Progenitor cell of endocrine pancreas (in vitro differentiated cells): ENCODE results near the gene DOCK2. TPM values are rescaled to one million over a fixed set of nuclear protein-coding genes. Genes with fewer than 3 reads are reported as not detected.

Source experiments
- DNase-seq: peaks from one replicate; pipeline ENCODE4 v3.0.0; 2021; ENCODE audit warnings: low spot score; ENCODE audit not compliant: unreplicated experiment
- H3K27ac Mint-ChIP-seq: 2 replicates; pipeline ENCODE4 v1.8.0; 2021; ENCODE audit warnings: mild to moderate bottlenecking, moderate library complexity, mixed read lengths
- H3K27me3 Mint-ChIP-seq: 2 replicates; pipeline ENCODE4 v1.8.0; 2021; ENCODE audit warnings: mixed read lengths
- H3K36me3 Mint-ChIP-seq: 2 replicates; pipeline ENCODE4 v1.8.0; 2022; ENCODE audit warnings: mixed read lengths; ENCODE audit not compliant: insufficient read depth
- H3K4me1 Mint-ChIP-seq: 2 replicates; pipeline ENCODE4 v1.8.0; 2021; ENCODE audit warnings: low read depth, mixed read lengths
- H3K4me3 Mint-ChIP-seq: 2 replicates; pipeline ENCODE4 v1.8.0; 2021; ENCODE audit warnings: low read depth, mild to moderate bottlenecking, moderate library complexity, mixed read lengths
- H3K9me3 Mint-ChIP-seq: 2 replicates; pipeline ENCODE4 v1.8.0; 2021; ENCODE audit warnings: low read depth, mixed read lengths
- CTCF ChIP-seq: fragments of 200-600 bp; sonication (generic); IDR thresholded peaks from one replicate; pipeline ENCODE4 v1.5.0; 2021; ENCODE audit warnings: antibody characterized with exemption, mild to moderate bottlenecking; ENCODE audit not compliant: unreplicated experiment
- total RNA-seq: library from RNA; stranded (reverse); gene quantifications from 2 replicates; pipeline ENCODE4 v1.2.1, GENCODE V29; 2021

The DOCK2 gene
- total RNA-seq, 1 donor from 2014 or later, result not detected

GRCh38 chr5:169767938-169768337 lies 130.9 kb downstream of the DOCK2 start:
- H3K9me3 Mint-ChIP-seq, result no peaks in the 10 kb centered on the region
- H3K4me1 Mint-ChIP-seq, result peaks cover 9% of the 10 kb centered on the region
- TF ChIP-seq CTCF, result no peak
- H3K27me3 Mint-ChIP-seq, result peaks cover 80% of the 10 kb centered on the region
- H3K27ac Mint-ChIP-seq, result no peak overlapping the region
- H3K4me3 Mint-ChIP-seq, result no peak overlapping the region
- DNase-seq, result no peak
- no peaks in the 10 kb centered on the region for H3K36me3 Mint-ChIP-seq

GRCh38 chr5:169768416-169768815 lies 131.3 kb downstream of the DOCK2 start:
- Mint-ChIP-seq H3K9me3 (no peaks in the 10 kb centered on the region), H3K4me3 (no peak overlapping the region), H3K27ac (no peak overlapping the region), H3K36me3 (no peaks in the 10 kb centered on the region), H3K27me3 (peaks cover 80% of the 10 kb centered on the region), H3K4me1 (peaks cover 9% of the 10 kb centered on the region)
- no peak for DNase-seq
- no peak for TF ChIP-seq CTCF

- no peak for DNase-seq
- Mint-ChIP-seq H3K36me3 (no peaks in the 10 kb centered on the region), H3K27ac (no peak overlapping the region), H3K9me3 (no peaks in the 10 kb centered on the region), H3K27me3 (peaks cover 78% of the 10 kb centered on the region), H3K4me1 (peaks cover 9% of the 10 kb centered on the region), H3K4me3 (no peak overlapping the region)
- TF ChIP-seq CTCF, result no peak
Observed at GRCh38 chr5:169770109-169770508, 133.0 kb downstream of the DOCK2 start.

- no peak for DNase-seq
- Mint-ChIP-seq H3K27ac (no peak overlapping the region), H3K9me3 (no peaks in the 10 kb centered on the region), H3K36me3 (no peaks in the 10 kb centered on the region), H3K4me3 (no peak overlapping the region), H3K4me1 (peaks cover 12% of the 10 kb centered on the region), H3K27me3 (peaks cover 73% of the 10 kb centered on the region)
- TF ChIP-seq CTCF, result no peak
Observed at GRCh38 chr5:169772256-169772655, 135.2 kb downstream of the DOCK2 start.

- Mint-ChIP-seq H3K4me3 (no peak overlapping the region), H3K27me3 (peaks cover 72% of the 10 kb centered on the region), H3K27ac (no peak overlapping the region), H3K9me3 (no peaks in the 10 kb centered on the region), H3K4me1 (peaks cover 12% of the 10 kb centered on the region), H3K36me3 (no peaks in the 10 kb centered on the region)
- no peak for TF ChIP-seq CTCF
- DNase-seq, result no peak
Observed at GRCh38 chr5:169772688-169773087, 135.6 kb downstream of the DOCK2 start.
